Neural cell (in vitro differentiated cells): ENCODE measurements around the gene DNAJC8. TPM values are rescaled to one million over a fixed set of nuclear protein-coding genes. Genes with fewer than 3 reads are reported as not detected.

Experiments
- H2AFZ ChIP-seq: fragments of 200-600, 300-800 bp; sonication (generic), shearing (Covaris generic); 2 replicates; pipeline ENCODE4 v1.6.0; 2014; ENCODE audit warnings: low read depth, mild to moderate bottlenecking, antibody characterized with exemption, low read length, moderate library complexity
- H3F3A ChIP-seq: fragments of 200-600 bp; shearing (Covaris generic); 2 replicates; pipeline ENCODE4 v1.6.1; 2016; ENCODE audit warnings: mild to moderate bottlenecking, moderate library complexity, mixed read lengths, antibody characterized with exemption, low read length; ENCODE audit not compliant: insufficient read depth, poor library complexity, severe bottlenecking
- H3K27ac ChIP-seq: fragments of 200-600, 300-800 bp; sonication (generic), shearing (Covaris generic); 2 replicates; pipeline ENCODE4 v1.5.1; 2014; ENCODE audit warnings: mild to moderate bottlenecking, low read length, moderate library complexity
- H3K27me3 ChIP-seq: fragments of 300-800, 200-600 bp; sonication (generic), shearing (Covaris generic); 2 replicates; pipeline ENCODE4 v1.6.0; 2014; ENCODE audit warnings: mild to moderate bottlenecking, low read depth, low read length, moderate library complexity; ENCODE audit not compliant: insufficient read depth
- H3K36me3 ChIP-seq: fragments of 300-800, 200-600 bp; sonication (generic), shearing (Covaris generic); 2 replicates; pipeline ENCODE4 v1.5.1; 2014; ENCODE audit warnings: mild to moderate bottlenecking, antibody characterized with exemption, low read length, moderate library complexity; ENCODE audit not compliant: insufficient read depth
- H3K4me2 ChIP-seq: fragments of 300-800, 200-600 bp; sonication (generic), shearing (Covaris generic); 2 replicates; pipeline ENCODE4 v1.6.0; 2014; ENCODE audit warnings: mild to moderate bottlenecking, low read length
- H3K4me3 ChIP-seq: fragments of 300-800, 200-600 bp; sonication (generic), shearing (Covaris generic); 2 replicates; pipeline ENCODE4 v1.5.1; 2014; ENCODE audit warnings: mild to moderate bottlenecking, low read length, moderate library complexity
- H3K79me2 ChIP-seq: fragments of 200-600 bp; shearing (Covaris generic); replicated peaks from 2 replicates; pipeline ENCODE4 v1.6.0; 2014; ENCODE audit warnings: mild to moderate bottlenecking, low read length, moderate library complexity; ENCODE audit not compliant: insufficient read depth
- H3K9ac ChIP-seq: fragments of 300-800, 200-600 bp; sonication (generic), shearing (Covaris generic); 2 replicates; pipeline ENCODE4 v1.6.1; 2016; ENCODE audit warnings: mild to moderate bottlenecking, low read length, mixed read lengths
- H3K9me2 ChIP-seq: fragments of 200-600 bp; shearing (Covaris generic); 2 replicates; pipeline ENCODE4 v1.6.1; 2016; ENCODE audit warnings: mild to moderate bottlenecking, low read length, mixed read lengths; ENCODE audit not compliant: insufficient read depth
- H3K9me3 ChIP-seq: fragments of 200-600, 300-800 bp; sonication (generic), shearing (Covaris generic); 2 replicates; pipeline ENCODE4 v1.6.1; 2016; ENCODE audit warnings: mild to moderate bottlenecking, mixed run types, low read length, moderate library complexity, mixed read lengths
- H4K20me1 ChIP-seq: fragments of 200-600 bp; shearing (Covaris generic); 2 replicates; pipeline ENCODE4 v1.6.1; 2016; ENCODE audit warnings: mild to moderate bottlenecking, mixed run types; ENCODE audit not compliant: insufficient read depth
- EP300 ChIP-seq: fragments of 450-650 bp; conservative IDR thresholded peaks from 2 replicates; pipeline ENCODE4 v1.6.1; 2014; ENCODE audit warnings: antibody characterized with exemption, mild to moderate bottlenecking, moderate library complexity; ENCODE audit not compliant: poor library complexity, severe bottlenecking
- EZH2 ChIP-seq: fragments of 200-600, 300-800 bp; shearing (Covaris generic), sonication (generic); IDR thresholded peaks from 2 replicates; pipeline ENCODE4 v1.6.1; 2014; ENCODE audit warnings: antibody characterized with exemption, low read length, borderline replicate concordance, mild to moderate bottlenecking; ENCODE audit not compliant: insufficient read depth, poor library complexity, severe bottlenecking
- MXI1 ChIP-seq: fragments of 450-650 bp; conservative IDR thresholded peaks from 2 replicates; pipeline ENCODE4 v1.6.1; 2014; ENCODE audit warnings: antibody characterized with exemption, mild to moderate bottlenecking; ENCODE audit not compliant: poor library complexity, severe bottlenecking
- POLR2AphosphoS5 ChIP-seq: IDR thresholded peaks from 2 replicates; pipeline ENCODE4 v1.6.1; 2012
- RAD21 ChIP-seq: fragments of 450-650 bp; conservative IDR thresholded peaks from 2 replicates; pipeline ENCODE4 v1.6.1; 2014; ENCODE audit warnings: antibody characterized with exemption, mild to moderate bottlenecking, moderate library complexity
- SMC3 ChIP-seq: fragments of 450-650 bp; conservative IDR thresholded peaks from 2 replicates; pipeline ENCODE4 v1.6.1; 2014; ENCODE audit warnings: antibody characterized with exemption, mild to moderate bottlenecking, moderate library complexity; ENCODE audit not compliant: poor library complexity
- TAF1 ChIP-seq: IDR thresholded peaks from 2 replicates; pipeline ENCODE4 v1.6.1; 2012; ENCODE audit warnings: low read depth
- polyA plus RNA-seq: library from polyadenylated mRNA; depleted of rRNA; stranded (reverse); fragments of >200 nt; gene quantifications from 2 replicates; pipeline ENCODE4 v1.2.3, GENCODE V29; 2014
- TF ChIP-seq, protein P1 (sequence below): IDR thresholded peaks from 2 replicates; pipeline ENCODE4 v1.6.1; 2012; ENCODE audit warnings: borderline replicate concordance
- TF ChIP-seq, protein P2 (sequence below): fragments of 450-650 bp; IDR thresholded peaks from 2 replicates; pipeline ENCODE4 v1.5.1; 2014; ENCODE audit warnings: antibody characterized with exemption, mild to moderate bottlenecking, moderate library complexity; ENCODE audit not compliant: poor library complexity, severe bottlenecking

DNAJC8 gene
- polyA plus RNA-seq, 1 donor from 2014 or later, result 184 TPM

DNA sequence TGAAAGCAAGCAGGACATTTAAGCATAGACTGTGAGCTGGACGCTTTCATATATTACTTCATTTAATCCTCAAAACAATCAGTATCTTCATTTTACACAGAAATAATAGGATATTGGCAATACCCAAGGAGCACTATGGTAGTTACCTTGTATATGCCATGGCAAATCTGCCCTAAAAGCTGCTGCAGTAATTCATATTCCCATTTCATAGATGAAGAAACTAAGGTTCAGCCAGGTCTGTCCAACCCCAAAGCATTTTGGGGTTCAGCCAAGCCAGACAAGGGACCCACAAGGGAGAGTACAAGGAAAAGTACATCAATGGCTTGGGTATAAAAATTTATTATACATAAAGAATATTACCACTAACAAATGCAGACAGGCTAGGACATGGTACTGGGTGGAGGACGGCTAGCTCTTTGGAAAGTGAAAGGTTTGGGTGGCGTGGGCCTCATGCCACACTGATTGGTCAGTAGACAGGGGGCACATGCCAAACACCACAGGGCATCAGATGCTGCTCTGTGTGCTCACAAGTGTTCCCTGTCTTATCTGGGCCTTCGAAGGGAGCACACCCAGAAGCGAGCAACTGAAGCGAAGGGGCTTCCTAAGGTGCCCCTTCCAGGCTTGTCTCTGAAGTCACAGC lies 32.5 kb downstream of the DNAJC8 start:
- Histone ChIP-seq H3K4me3 (no peak overlapping the region), H3F3A (no peaks in the 10 kb centered on the region), H2AFZ (no peak overlapping the region), H3K9me2 (no peaks in the 10 kb centered on the region), H3K9ac (no peak overlapping the region), H3K27me3 (no peaks in the 10 kb centered on the region), H4K20me1 (no peaks in the 10 kb centered on the region), H3K36me3 (no peaks in the 10 kb centered on the region), H3K79me2 (no peaks in the 10 kb centered on the region), H3K9me3 (no peaks in the 10 kb centered on the region), H3K27ac (no peak overlapping the region), H3K4me2 (no peak overlapping the region)
- TF ChIP-seq EP300 (no peak), EZH2 (no peak), MXI1 (no peak), SMC3 (no peak), TAF1 (no peak), POLR2AphosphoS5 (no peak), RAD21 (no peak)
- TF ChIP-seq, protein P1, sequence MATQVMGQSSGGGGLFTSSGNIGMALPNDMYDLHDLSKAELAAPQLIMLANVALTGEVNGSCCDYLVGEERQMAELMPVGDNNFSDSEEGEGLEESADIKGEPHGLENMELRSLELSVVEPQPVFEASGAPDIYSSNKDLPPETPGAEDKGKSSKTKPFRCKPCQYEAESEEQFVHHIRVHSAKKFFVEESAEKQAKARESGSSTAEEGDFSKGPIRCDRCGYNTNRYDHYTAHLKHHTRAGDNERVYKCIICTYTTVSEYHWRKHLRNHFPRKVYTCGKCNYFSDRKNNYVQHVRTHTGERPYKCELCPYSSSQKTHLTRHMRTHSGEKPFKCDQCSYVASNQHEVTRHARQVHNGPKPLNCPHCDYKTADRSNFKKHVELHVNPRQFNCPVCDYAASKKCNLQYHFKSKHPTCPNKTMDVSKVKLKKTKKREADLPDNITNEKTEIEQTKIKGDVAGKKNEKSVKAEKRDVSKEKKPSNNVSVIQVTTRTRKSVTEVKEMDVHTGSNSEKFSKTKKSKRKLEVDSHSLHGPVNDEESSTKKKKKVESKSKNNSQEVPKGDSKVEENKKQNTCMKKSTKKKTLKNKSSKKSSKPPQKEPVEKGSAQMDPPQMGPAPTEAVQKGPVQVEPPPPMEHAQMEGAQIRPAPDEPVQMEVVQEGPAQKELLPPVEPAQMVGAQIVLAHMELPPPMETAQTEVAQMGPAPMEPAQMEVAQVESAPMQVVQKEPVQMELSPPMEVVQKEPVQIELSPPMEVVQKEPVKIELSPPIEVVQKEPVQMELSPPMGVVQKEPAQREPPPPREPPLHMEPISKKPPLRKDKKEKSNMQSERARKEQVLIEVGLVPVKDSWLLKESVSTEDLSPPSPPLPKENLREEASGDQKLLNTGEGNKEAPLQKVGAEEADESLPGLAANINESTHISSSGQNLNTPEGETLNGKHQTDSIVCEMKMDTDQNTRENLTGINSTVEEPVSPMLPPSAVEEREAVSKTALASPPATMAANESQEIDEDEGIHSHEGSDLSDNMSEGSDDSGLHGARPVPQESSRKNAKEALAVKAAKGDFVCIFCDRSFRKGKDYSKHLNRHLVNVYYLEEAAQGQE, result no peak
- TF ChIP-seq, protein P2, sequence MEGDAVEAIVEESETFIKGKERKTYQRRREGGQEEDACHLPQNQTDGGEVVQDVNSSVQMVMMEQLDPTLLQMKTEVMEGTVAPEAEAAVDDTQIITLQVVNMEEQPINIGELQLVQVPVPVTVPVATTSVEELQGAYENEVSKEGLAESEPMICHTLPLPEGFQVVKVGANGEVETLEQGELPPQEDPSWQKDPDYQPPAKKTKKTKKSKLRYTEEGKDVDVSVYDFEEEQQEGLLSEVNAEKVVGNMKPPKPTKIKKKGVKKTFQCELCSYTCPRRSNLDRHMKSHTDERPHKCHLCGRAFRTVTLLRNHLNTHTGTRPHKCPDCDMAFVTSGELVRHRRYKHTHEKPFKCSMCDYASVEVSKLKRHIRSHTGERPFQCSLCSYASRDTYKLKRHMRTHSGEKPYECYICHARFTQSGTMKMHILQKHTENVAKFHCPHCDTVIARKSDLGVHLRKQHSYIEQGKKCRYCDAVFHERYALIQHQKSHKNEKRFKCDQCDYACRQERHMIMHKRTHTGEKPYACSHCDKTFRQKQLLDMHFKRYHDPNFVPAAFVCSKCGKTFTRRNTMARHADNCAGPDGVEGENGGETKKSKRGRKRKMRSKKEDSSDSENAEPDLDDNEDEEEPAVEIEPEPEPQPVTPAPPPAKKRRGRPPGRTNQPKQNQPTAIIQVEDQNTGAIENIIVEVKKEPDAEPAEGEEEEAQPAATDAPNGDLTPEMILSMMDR, result no peak

DNA sequence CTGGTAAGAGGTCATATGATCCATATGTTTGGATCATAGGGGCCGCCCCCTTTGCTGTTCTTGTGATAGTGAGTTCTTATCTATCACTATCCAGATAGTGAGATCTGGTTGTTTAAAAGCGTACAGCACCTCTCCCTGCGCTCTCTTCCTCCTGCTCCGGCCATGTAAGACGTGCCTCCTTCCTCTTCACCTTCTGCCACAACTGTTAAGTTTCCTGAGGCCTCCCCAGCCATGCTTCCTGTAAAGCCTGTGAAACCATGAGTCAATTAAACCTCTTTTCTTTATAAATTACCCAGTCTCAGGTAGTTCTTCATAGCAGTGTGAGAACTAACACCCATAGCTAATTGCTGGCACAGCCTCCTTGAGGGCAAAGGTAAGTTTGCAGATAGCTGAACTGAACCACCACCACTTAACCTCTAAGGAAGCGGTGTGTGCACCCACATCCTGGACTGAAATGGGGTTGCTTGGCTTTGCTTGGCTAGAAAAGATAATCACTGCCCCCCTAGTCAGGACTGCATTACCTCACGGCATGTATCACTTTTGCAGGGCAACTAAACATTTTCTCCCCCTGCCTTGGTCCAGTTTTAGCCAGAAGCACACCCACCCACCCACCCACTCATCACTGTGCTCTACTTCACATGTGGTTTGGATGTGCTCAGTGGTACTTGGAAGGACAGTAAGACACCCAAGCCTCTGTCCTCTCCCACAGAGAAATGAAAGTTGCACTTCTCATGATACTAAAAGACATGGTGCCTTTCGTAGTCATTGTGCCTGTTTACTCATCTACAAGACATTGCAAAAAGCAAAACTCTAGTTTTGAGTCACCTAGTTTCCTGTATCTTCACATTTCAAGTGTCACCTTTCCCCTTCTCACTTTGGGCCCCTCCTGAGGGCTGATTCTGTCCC lies 33.2 kb downstream of the DNAJC8 start:
- TF ChIP-seq, protein P2, result no peak
- TF ChIP-seq, protein P1, result no peak
- TF ChIP-seq MXI1, result no peak
- TF ChIP-seq POLR2AphosphoS5, result no peak

More for the DNA sequence above, 33.2 kb downstream of the DNAJC8 start:
- H3K27me3 ChIP-seq, result no peaks in the 10 kb centered on the region
- H3K79me2 ChIP-seq, result no peaks in the 10 kb centered on the region
- H3K4me3 ChIP-seq, result no peak overlapping the region
- no peak overlapping the region for H3K9ac ChIP-seq
- no peaks in the 10 kb centered on the region for H3K36me3 ChIP-seq
- no peak overlapping the region for H3K4me2 ChIP-seq
- H3K9me2 ChIP-seq, result no peaks in the 10 kb centered on the region
- H3F3A ChIP-seq, result no peaks in the 10 kb centered on the region
- no peak overlapping the region for H3K27ac ChIP-seq
- no peaks in the 10 kb centered on the region for H4K20me1 ChIP-seq
- no peaks in the 10 kb centered on the region for H3K9me3 ChIP-seq
- H2AFZ ChIP-seq, result no peak overlapping the region
